Neural cell (in vitro differentiated cells): ENCODE measurements around the gene SNX27.

Experiments
- CTCF ChIP-seq: fragments of 450-650 bp; IDR thresholded peaks from 2 replicates; pipeline ENCODE4 v1.5.1; 2014; ENCODE audit warnings: antibody characterized with exemption, mild to moderate bottlenecking, moderate library complexity; ENCODE audit not compliant: poor library complexity, severe bottlenecking
- SMC3 ChIP-seq: fragments of 450-650 bp; conservative IDR thresholded peaks from 2 replicates; pipeline ENCODE4 v1.6.1; 2014; ENCODE audit warnings: antibody characterized with exemption, mild to moderate bottlenecking, moderate library complexity; ENCODE audit not compliant: poor library complexity

GRCh38 chr1:151604291-151604690 lies 7.6 kb upstream of the SNX27 start:
- no peak for TF ChIP-seq CTCF
- TF ChIP-seq SMC3, result no peak
